ENCODE results near the gene CAMK2B.

CAMK2B gene

GRCh38 chr7:44220046-44220357, 105.4 kb downstream of the CAMK2B start:
- TF ChIP-seq CTCF (IDR thresholded peaks at IDR 0.05; ENCODE audit: low read depth, low read length) = no peak
- no peak for DNase-seq (ENCODE audit: low read depth in 2 of 2)
- no peak overlapping the region for H3K4me3 ChIP-seq (replicated peaks in 1 of 2; ENCODE audit: low read depth in 2 of 2, low read length in 2 of 2)

GRCh38 chr7:44219371-44220045, 105.9 kb downstream of the CAMK2B start:
- no peak for DNase-seq (ENCODE audit: low read depth in 2 of 2)
- no peak overlapping the region for H3K4me3 ChIP-seq (replicated peaks in 1 of 2; ENCODE audit: low read depth in 2 of 2, low read length in 2 of 2)
- no peak for TF ChIP-seq CTCF (IDR thresholded peaks at IDR 0.05; ENCODE audit: low read depth, low read length)

- peak in 1 of 2 donors; percentile 22 for DNase-seq (ENCODE audit: low read depth in 2 of 2)
- TF ChIP-seq CTCF (IDR thresholded peaks at IDR 0.05; ENCODE audit: low read depth, low read length) = no peak
These were observed 106.8 kb downstream of the CAMK2B start for GRCh38 chr7:44218418-44219201.

GRCh38 chr7:44217852-44218402, 107.5 kb downstream of the CAMK2B start:
- no peak for TF ChIP-seq CTCF (IDR thresholded peaks at IDR 0.05; ENCODE audit: low read depth, low read length)
- no peak for DNase-seq (ENCODE audit: low read depth in 2 of 2)
- H3K4me3 ChIP-seq (replicated peaks in 1 of 2; ENCODE audit: low read depth in 2 of 2, low read length in 2 of 2) = no peak overlapping the region

More at GRCh38 chr7:44218418-44219201, 106.8 kb downstream of the CAMK2B start:
- H3K4me3 ChIP-seq (replicated peaks in 1 of 2; ENCODE audit: low read depth in 2 of 2, low read length in 2 of 2) = no peak overlapping the region

GRCh38 chr7:44217223-44217714, 108.1 kb downstream of the CAMK2B start:
- no peak for DNase-seq (ENCODE audit: low read depth in 2 of 2)
- TF ChIP-seq CTCF (IDR thresholded peaks at IDR 0.05; ENCODE audit: low read depth, low read length) = no peak
- no peak overlapping the region for H3K4me3 ChIP-seq (replicated peaks in 1 of 2; ENCODE audit: low read depth in 2 of 2, low read length in 2 of 2)

GRCh38 chr7:44216521-44217222, 108.7 kb downstream of the CAMK2B start:
- TF ChIP-seq CTCF (IDR thresholded peaks at IDR 0.05; ENCODE audit: low read depth, low read length) = no peak
- no peak overlapping the region for H3K4me3 ChIP-seq (replicated peaks in 1 of 2; ENCODE audit: low read depth in 2 of 2, low read length in 2 of 2)
- DNase-seq (ENCODE audit: low read depth in 2 of 2) = no peak
